HL-60/S4 (cell line): ENCODE measurements around the gene TXNDC11.

Experiments used
- in situ Hi-C: fragments of 300-500 bp; cut with MboI; formaldehyde crosslinking; loops from 2 replicates; pipeline ENCODE4 v1.14.3; 2022; ENCODE audit warnings: low sequenced_read_pairs

Gene TXNDC11

GRCh38 chr16:11755022-11755760 lies 12.5 kb upstream of the TXNDC11 start:
- in situ Hi-C loops, result no loop called here

GRCh38 chr16:11752856-11753255 lies 10.2 kb upstream of the TXNDC11 start:
- in situ Hi-C loops, result no loop called here

- in situ Hi-C loops, result no loop called here
These were observed 7.4 kb upstream of the TXNDC11 start for GRCh38 chr16:11750056-11750455.

- in situ Hi-C loops, result no loop called here
These were observed 6.0 kb upstream of the TXNDC11 start for GRCh38 chr16:11748404-11749254.

DNA sequence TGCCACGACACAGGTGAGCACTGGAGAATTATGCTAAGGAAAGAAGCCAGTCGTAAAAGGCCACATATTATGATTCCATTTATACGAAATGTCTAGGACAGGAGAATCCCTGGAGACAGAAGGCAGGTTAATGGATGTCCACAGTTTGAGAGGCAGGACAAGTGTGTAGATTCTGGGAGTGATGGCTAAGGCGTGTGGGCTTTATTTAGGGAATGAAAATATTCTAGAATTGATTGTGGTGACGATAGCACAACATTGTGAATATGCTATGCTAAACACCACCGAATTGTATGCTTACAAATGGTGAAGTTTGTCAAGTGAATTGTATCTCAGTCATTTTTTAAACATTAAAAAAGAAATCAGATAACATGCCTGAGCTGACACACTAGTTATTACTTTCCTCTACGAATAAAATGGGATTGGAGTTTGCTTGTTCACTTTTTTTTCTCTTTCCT lies 5.3 kb upstream of the TXNDC11 start:
- in situ Hi-C loops, result no loop called here

DNA sequence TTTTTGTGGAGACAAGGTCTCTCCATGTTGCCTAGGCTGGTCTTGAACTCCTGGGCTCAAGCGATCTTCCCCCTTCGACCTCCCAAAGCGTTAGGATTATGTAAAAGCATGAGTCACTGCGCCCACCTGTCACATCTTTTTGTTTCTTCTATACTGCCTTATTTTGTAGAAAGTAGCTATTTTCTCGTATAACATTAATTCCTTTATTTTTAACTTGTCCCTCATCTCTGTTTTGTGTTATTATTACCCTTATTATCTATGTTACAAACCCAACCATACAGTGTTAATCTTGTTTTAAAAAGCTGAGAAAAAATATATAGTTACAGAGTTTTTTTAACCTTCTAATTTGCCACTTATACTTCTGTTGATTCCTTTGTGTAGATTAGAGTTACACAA lies 1.4 kb upstream of the TXNDC11 start:
- in situ Hi-C loops, result no loop called here

GRCh38 chr16:11743308-11744074 lies 834 bp upstream of the TXNDC11 start:
- in situ Hi-C loops, result no loop called here

DNA sequence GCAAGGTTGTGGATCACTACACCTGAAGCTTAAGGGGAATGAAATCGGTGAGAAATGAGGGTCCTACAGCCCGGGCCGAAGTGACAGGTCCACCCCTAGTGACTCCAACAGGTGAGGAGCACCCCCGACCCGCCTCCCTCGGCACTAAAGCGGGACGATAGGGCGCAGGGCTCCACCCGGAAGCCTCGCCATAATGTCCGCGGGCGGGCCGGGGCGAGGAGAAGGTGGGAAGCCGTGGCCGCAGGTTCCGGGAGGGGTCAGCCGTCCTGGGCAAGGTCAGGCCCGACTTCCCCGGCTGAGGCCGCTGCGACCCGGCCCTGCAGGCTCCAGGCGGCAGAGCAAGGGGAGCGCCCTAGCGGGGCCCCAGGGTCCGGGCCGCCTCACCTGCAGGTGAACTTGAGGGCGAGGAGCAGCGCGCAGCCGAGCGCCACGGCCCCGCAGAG lies 543 bp downstream of the TXNDC11 start:
- in situ Hi-C loops, result no loop called here

DNA sequence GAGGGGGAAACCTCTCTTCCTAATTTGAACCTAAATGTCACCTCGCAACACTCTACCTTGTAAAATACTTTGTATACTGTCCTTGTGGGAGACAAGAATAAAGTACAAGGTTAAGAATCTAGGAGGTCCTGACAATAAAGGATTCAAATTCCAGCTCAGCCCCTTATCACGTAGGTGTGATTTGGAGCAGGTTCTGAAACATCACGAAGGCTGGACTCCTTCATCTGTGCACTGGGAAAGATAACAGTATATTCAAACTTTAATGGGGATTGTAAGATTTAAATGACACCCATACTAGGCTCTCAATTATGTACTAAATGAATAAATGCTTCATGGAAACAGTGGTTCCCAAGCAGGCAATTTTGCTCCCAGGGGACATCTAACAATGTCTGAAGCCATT lies 2.1 kb downstream of the TXNDC11 start:
- in situ Hi-C loops, result no loop called here

DNA sequence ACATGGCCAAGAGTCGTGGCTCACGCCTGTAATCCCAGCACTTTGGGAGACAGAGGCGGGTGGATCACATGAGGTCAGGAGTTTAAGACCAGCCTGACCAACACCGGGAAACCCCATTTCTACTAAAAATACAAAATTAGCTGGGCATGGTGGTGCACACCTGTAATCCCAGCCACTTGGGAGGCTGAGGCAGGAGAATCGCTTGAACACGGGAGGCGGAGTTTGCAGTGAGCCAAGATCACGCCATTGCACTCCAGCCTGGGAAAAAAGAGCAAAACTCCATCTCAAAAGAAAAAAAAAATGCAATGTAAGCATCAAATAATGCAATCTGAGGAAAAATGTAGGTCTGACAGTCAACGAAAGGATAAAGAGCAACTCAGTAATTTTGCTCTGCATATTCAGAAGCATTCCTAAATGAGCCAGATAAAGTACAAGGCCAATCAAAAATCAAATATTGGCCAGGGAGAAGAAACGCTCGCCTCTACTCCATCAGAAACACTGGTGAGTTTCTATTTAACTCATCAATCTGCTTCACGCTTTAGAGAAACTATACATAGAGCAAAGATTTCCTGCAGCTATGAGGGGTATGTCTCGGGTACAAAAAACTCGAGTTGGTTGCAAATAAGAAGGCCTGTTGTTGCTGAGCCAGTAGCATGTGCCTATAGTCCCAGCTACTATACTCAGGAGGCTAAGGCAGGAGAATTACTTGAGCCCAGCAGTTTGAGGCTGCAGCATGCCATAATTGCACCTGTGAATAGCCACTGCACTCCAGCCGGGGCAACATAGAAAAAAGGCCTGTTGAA lies 3.7 kb downstream of the TXNDC11 start:
- in situ Hi-C loops, result no loop called here

DNA sequence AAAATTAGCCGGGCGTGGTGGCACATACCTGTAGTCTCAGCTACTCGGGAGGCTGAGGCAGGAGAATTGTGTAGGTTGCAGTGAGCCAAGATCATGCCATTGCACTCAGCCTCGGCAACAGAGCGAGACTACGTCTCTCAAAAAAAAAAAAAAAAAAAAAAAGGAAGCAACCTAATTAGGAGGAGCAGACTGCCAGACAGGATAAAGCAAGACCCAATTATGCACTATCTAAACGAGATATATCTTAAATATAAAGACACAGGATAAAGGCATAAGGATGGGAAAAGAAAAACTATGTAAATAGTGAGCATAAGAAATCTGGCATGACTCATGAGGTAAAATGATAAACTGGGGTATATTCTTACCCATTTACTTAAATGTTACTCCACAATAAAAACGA lies 4.9 kb downstream of the TXNDC11 start:
- in situ Hi-C loops, result no loop called here

DNA sequence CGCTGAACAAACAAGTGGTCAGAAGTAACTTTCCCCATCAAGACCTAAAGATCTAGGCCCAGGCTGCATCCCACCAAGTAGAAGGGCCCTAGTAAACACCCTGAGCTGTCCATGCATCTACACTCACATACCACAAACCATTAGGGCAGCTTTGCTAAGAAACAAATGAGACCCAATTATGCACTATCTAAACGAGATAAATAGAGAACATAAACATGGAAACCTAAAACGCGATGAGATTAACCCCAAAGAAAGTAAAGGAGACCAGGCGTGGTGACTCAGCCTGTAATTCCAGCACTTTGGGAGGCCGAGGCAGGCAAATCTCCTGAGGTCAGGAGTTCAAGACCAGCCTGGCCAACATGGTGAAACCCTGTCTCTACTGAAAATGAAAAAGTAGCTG lies 5.8 kb downstream of the TXNDC11 start:
- in situ Hi-C loops, result no loop called here

- in situ Hi-C loops, result no loop called here
These were observed 6.9 kb downstream of the TXNDC11 start for GRCh38 chr16:11735787-11736186.

DNA sequence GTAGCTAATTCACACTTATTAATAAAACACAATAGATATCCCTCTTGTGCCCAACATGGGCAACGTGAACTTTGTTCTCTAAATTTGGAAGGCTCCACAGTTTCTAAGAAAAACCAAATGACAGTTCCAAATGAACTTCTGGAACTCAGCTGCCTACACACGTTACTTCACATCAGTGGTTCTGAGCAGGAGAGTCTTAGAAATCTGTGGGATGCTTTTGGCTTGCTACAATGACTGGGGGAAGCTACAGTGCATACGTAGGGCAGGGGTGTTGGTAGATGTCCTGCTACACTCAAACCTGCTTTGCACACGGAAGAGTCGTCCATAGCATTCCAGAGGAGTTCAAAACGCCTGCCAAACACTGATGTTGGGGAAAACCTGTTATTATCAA lies 8.0 kb downstream of the TXNDC11 start:
- in situ Hi-C loops, result no loop called here

GRCh38 chr16:11734025-11734652 lies 8.5 kb downstream of the TXNDC11 start:
- in situ Hi-C loops, result no loop called here

DNA sequence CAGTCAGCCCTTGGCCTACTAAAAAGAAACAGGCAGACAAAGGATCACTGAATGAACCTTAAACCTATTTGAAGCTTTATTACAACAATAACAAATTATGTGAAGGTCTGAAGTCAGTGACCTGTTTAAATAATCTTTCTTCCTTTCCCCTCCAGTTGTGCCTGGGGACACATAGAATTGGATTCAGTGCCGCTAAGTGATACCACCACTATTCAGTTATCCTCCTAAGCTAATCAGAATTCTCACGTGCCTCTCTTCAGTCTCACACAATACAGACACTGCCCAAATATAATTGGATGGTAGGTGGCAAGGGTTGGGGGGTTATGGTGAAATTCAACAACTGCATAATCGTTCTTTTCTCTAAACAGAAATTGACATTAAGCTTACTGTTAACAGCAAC lies 11.4 kb downstream of the TXNDC11 start:
- in situ Hi-C loops, result no loop called here

DNA sequence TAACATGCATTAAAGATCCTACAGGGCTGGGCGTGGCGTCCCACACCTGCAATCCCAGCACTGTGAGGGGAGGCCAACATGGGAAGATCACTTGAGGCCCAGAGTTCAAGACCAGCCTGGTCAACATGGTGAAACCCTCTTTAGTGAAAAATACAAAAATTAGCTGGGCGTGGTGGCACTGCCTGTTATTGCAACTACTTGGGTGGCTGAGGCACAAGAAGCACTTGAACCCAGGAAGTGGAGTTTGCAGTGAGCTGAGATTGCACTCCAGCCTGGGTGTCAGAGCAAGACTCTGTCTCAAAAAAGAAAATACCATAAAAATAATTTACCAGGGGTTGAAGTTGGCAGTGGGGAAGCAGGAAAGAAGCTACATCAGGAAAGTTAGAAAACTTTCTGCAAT lies 12.9 kb downstream of the TXNDC11 start:
- in situ Hi-C loops, result loop anchor here (10.0 kb wide), 1 partner anchor 335 kb away; no protein-coding TSS in a partner anchor

- in situ Hi-C loops, result loop anchor here (10.0 kb wide), 1 partner anchor 333 kb away; no protein-coding TSS in a partner anchor
These were observed 14.7 kb downstream of the TXNDC11 start for GRCh38 chr16:11727796-11728543.

DNA sequence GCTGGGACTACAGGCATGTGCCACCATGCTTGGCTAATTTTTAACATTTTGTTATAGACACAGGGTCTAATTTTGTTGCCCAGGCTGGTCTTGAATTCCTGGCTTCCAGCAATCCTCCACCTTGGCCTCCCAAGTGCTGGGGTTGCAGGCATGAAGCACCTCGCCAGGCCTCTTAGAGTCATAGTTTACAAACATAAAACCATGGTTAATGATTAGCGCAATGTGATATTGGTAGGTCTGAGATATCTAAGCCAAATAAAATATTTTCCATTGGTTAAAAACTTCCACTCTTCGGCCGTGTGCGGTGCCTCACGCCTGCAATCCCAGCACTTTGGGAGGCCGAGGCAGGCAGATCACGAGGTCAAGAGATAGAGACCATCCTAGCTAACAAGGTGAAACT lies 16.6 kb downstream of the TXNDC11 start:
- in situ Hi-C loops, result loop anchor here (10.0 kb wide), 1 partner anchor 331 kb away; no protein-coding TSS in a partner anchor
